Measurements from ENCODE around the gene OVOL1.

DNA sequence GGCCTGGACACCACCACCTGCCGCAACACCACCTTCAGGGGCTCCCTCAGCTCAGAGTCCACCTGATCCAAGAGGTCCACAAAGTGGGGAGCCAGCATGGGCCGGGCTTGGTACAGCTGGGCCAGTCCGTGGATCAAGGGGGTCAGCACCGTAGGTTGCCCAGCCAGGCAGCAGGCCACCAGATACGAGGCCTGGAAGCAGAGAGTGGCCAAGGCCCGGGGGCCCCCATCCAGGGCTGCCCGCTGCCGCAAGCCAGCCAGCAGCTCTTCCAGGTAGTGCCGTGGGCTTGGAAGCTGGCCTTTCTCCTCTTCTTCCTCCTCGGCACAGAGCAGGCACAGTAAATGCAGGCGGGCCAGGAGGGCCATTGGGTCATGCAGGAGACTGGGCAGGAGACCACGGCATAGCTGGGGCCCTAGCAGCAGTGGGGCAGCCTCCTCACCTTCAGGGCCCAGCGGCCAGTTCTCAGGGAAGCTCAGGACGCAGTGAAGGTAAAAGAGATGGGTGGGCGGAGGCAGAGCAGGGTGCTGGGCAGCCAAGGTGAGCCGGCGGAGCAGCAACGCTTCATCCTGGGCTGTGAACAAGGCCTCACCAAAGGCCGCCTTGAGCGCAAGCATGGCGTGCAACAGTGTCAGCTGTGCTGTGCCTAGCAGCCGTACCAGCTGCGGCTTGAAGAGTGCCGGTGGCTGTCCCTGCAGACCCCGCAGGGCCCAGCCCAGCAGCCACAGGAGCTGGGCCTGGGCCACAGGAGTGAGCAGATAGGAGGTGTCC is 7.8 kb upstream of the OVOL1 start:
- TF ChIP-seq EZH2 (IDR thresholded peaks at IDR 0.05): no peak
- no peak for TF ChIP-seq POLR2AphosphoS5 (IDR thresholded peaks at IDR 0.05; ENCODE audit: borderline replicate concordance, low read depth, low read length)
- no peak for TF ChIP-seq FOXP2 (optimal IDR thresholded peaks at IDR 0.05; ENCODE audit: control extremely low read depth, extremely low read length, insufficient read depth)

Data from SK-N-MC (cell line).